Stimulated activated CD8-positive, alpha-beta memory T cell treated with anti-CD3 and anti-CD28 coated beads, Interleukin-7, amount 100 ng/mL, for 24 hours (primary cell): ENCODE measurements around the gene TEDC1.

Source experiments
- DNase-seq: peaks from one replicate; pipeline ENCODE4 v3.0.0-alpha.2; 2020; ENCODE audit warnings: low read depth

Gene TEDC1

DNA sequence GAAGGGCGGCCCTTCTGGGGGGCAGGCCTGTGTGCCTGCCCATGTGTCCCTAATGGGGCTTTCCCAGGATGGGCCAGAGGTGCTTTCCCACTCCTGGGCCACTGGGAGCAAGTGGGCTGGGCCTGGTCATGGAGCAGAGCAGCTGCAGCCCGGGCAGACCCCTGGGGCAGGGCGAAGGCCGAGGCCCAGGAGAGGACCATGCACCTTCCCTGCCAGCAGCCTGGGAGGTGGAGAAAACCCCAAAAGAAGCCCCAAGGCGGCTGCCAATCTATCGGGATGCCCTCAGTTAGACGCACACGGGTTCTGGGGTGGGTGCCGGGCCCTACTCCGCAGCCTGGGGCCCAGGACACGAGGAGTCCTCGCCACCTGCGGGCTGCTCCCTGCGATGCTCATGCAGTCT is 32.5 kb upstream of the TEDC1 start:
- no peak for DNase-seq

DNA sequence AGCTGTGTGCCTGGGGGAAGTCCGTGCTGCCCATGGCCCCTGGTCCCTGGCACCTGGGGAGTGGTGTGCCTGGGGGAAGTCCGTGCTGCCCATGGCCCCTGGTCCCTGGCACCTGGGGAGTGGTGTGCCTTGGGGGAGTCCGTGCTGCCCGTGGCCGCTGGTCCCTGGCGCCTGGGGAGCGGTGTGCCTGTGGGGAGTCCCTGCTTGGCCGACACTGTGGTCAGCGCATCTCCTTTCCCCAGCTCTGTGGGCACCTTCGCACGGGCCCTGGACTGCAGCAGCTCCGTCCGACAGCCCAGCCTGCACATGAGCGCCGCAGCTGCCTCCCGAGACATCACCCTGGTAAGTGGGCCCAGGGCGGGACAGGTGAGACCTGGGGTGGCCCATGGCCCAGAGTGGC is 30.9 kb upstream of the TEDC1 start:
- no peak for DNase-seq

DNA sequence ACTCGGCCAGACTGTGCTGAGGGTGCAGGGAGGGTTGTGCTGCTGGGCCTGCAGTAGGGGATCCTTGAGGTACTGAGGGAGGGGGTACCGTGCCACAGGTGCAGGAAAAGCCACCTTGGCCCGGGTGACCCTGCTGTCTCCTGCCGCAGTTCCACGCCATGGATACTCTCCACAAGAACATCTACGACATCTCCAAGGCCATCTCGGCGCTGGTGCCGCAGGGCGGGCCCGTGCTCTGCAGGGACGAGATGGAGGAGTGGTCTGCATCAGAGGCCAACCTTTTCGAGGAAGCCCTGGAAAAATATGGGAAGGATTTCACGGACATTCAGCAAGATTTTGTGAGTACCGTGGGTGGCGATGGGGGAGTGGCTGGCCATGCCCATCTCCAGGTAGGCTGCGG is 30.4 kb upstream of the TEDC1 start:
- DNase-seq = no peak

DNA sequence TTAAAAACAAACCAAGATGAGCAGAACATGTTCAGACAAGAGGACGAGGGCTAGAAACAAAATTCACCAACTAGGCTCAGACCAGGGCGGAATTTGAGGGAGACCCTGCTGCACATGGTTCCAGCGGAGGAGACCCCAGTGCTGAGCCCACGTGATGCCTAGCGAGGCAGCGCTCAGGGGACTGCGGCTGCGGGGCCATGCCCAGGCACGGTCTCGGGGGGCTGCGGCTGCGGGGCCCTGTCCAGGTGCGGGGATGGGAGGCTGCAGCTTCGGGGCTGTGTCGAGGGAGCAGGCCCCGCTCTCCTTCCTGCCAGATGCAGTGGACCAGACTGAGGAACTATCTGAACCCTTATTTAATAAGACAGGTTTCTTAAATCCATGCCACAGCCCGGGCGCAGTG is 29.1 kb upstream of the TEDC1 start:
- no peak for DNase-seq

DNA sequence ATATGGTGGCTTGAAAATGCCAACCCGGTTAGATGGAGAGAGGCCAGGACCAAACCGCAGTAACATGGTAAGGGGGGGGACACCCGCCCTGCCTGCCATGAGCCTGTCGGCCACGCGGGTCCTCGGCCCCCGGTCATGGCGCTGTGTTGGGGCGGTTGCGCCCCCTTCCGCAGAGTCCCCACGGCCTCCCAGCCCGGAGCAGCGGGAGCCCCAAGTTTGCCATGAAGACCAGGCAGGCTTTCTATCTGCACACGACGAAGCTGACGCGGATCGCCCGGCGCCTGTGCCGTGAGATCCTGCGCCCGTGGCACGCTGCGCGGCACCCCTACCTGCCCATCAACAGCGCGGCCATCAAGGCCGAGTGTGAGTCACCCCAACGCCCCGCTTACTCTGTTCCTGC is 26.5 kb upstream of the TEDC1 start:
- no peak for DNase-seq

DNA sequence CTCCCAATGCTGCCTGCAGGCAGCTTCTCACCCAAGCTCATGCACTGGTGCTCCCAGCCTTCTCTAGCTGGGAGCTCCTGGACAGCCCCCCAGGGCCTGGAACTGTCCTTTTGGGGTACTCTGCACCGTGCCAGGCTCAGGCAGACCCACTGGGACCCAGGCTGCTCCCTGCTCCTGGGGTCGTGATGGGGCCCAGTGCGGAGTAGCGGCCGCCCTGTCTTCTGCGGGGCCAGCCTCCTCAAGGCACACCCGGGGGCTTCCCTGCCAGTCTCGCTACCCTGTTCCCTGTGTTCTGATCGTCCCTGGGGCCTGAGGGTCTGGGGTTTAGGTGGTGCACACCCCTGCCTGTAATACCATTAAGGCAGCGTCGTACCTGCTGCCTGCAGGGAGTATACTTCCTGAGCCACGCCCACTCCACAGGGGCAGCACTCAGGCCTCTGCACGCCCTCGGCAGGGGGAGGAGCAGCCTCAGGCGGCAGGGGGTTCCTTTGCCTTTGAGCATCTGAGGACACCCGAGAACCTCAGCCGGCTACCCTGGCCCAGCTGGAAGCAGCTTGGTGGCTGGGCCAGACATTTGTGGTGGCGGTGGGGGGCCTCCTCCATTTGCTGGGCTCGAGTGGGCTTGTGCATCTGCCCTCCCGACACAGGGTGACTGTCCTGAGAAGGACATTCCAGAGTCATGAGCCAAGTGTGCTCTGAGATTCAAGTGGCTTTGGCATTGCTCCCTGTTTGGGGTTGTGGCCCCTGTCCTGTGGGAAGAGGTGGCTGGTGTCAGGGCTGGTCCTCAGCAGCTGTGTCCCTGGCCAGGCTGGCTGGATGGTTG is 25.6 kb upstream of the TEDC1 start:
- DNase-seq = no peak

DNA sequence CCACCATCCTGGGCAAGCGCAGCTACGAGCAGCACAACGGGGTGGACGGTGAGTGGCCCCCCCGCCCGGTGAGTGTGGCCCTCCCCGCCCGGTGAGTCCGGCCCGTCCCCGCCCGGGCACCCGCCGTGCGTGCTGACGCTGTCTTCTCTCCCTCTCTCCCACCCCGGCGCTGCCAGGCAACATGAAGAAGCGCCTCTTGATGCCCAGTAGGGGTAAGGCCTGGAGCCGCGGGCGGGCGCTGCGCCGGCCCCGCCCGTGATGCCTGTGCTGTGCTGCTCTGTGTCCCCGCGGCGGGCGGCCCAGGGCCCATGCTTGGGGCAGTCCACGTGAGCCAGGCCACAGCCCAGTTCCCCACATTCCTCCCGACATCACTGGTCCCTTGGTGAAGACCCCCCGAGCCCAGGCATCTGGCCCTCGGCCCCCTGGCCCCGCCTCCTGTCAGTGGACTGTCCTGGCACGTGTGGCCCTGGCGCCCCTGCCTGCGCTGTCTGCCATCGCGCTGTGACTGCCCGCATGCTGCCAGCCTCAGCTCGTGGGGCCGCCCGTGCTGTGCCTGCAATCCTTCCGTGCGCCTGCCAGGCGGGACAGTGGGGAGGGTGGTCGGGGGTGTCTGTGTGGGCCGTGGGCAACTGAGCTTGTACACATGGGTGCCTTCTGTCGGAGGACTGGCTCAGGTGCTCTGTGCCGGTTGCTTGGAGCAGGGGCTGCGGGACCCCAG is 24.4 kb upstream of the TEDC1 start:
- no peak for DNase-seq

DNA sequence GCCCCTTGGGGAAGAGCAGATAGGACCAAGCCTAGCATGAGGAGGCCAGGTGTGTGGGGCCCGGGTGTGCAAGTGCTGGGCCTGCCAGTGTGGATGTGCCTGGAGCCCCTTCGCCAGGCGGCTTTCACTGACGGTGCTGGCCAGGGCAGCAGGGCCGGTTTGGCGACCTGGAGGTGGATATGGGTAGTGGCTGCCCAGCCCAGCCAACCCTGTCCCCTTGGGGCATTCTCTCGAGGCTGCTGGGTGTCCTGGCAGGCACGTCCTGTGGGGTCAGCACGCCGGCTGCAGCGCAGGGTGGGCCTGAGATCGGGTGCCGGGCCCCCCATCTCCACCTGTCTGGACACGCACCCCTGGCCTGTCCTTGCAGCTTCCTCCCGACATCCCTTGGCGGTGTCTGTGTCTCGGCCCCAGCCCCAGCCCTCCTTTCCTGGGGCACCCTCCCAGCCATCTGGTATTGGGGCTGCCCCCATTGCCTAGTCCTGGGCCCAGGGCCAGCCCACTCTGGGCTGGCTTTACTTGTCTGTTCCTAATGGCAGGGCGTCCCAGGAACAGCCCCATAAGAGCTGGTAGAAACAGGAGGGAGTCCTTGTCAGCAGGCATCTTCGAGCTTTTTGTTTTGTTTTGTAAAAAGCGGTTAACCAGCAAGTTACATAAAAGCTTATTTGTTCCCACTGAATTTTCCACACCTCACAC is 23.7 kb upstream of the TEDC1 start:
- DNase-seq = no peak

DNA sequence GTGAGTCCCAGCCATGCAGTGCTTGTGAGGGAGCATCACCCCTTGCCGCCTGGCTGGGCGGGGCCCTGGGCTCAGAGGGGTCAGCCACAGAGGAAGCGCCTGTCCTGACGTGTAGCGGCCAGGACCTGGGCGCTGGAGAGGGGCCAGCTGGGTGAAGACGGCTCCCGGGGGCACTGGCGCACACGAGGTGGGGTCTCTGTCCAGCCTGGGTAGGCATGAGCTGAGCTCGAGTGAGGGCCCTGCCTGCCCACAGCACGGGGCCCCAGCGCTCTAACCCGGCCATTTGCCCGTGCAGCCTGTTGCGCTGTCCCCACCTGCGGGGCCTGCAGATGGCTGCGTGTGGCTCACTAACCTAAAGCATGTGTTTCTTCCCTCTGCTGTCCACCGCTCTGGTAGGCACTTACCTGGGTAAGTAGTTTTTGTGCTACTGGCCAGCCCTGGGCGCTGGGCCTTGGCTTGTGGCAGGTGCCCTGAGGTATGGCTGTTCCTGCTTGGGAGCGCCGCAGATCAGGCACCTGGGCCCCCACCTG is 23.0 kb upstream of the TEDC1 start:
- no peak for DNase-seq

DNA sequence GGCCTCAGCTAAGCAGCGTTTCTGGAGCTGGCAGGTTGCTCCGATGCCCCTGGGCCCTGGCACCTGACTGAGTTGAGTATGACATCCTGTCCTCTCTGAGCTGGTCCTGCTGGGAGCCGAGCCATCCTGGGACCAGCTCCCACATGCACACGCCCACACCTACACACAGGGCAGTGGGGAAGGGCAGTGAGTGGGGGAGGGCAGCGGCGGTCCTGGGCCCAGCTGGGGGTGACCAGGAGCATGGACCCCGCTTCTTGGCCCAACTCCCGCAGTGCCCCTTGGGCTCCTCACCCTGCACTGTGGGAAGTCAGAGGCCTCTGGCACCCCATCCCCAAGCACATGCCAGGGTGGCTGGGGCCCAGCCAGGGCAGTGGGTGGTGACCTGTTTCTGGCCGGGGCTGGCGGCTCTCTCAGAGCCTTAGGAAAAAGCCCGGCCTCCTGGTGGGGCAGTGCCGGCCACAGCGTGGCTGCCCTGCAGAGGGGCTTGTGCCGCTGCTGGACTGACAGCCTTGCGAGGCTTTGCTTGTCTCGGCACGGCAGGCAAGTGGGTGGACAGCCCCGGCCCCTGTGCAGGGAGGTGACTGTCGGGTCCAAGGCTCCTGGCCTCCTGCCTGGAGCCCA is 22.3 kb upstream of the TEDC1 start:
- DNase-seq = no peak

DNA sequence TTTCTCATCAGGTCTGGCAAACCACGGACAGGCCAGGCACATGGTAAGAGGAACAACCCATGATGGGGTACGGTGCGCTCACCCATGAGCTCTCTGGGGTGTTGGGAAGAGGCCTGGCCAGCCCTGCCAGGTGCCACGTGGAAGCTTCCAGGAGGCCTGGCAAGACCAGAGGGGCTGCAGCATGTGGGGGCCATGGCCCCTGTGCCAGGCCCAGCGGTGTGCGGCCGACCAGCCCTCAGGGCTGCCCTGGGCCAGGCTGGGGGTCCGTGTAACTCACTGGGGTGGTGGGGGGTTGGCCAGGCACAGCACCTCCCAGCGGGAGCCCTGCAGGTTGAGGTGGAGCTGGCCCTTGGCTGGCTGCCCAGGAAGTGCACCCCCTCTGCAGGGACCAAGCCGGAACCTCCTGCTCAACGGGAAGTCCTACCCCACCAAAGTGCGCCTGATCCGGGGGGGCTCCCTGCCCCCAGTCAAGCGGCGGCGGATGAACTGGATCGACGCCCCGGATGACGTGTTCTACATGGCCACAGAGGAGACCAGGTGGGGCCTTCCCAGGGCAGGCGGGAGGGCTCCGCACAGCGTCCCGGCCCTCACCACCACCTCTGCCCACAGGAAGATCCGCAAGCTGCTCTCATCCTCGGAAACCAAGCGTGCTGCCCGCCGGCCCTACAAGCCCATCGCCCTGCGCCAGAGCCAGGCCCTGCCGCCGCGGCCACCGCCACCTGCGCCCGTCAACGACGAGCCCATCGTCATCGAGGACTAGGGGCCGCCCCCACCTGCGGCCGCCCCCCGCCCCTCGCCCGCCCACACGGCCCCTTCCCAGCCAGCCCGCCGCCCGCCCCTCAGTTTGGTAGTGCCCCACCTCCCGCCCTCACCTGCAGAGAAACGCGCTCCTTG is 21.3 kb upstream of the TEDC1 start:
- no peak for DNase-seq

DNA sequence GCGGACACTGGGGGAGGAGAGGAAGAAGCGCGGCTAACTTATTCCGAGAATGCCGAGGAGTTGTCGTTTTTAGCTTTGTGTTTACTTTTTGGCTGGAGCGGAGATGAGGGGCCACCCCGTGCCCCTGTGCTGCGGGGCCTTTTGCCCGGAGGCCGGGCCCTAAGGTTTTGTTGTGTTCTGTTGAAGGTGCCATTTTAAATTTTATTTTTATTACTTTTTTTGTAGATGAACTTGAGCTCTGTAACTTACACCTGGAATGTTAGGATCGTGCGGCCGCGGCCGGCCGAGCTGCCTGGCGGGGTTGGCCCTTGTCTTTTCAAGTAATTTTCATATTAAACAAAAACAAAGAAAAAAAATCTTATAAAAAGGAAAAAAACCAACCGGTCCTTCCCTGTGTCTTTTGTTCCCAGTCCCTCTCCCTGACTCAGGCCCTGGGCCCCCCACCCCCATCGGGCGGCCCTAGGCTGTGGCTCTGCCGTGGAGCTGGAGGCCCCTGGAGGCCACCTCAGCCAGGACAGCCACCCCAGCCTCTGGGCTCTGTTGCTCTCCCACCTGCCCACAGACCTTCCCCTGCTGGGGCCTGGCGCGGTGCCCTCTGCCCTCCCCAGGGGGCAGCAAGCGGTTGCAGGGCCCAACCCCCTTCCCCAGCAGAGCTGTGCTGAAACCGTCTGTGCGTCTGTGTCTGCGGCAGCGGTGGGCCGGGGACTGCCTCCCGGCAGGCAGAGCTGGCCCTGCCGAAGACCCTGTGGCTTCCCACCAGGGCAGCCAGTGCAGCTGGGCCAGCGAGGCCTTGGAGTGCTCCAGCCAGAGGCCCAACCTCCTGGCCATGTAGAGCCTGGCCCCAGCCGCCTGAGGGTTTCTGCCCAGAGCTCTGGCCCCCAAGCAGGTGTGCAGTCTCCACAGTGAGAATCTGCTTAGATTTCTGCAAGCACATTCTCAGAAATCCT is 20.4 kb upstream of the TEDC1 start:
- no peak for DNase-seq

DNA sequence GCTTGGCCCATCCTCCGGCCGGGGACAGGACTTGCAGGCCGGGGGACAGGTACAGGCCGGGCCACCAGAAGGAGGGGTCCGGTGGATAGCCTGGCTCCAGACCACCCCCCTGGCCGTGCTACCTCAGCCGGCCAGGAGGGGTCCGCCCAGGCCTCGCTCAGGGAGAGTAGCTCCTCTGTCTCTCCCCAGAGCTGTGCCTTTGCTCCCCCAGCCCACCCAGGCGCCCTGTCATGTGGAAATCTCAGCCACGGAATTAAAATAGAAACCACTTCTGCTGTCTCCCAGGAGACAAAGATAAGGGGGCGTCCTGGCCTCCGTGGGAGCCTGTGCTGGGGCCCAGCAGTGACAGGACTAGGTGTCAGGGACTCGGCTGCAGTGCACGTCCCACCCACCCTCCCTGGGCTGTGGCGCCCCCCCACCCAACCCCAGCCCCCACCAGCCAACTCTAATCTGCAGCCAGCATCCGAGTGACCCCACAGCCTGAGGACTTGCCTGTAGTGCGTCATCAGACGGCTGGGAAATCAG is 19.7 kb upstream of the TEDC1 start:
- DNase-seq = no peak

DNA sequence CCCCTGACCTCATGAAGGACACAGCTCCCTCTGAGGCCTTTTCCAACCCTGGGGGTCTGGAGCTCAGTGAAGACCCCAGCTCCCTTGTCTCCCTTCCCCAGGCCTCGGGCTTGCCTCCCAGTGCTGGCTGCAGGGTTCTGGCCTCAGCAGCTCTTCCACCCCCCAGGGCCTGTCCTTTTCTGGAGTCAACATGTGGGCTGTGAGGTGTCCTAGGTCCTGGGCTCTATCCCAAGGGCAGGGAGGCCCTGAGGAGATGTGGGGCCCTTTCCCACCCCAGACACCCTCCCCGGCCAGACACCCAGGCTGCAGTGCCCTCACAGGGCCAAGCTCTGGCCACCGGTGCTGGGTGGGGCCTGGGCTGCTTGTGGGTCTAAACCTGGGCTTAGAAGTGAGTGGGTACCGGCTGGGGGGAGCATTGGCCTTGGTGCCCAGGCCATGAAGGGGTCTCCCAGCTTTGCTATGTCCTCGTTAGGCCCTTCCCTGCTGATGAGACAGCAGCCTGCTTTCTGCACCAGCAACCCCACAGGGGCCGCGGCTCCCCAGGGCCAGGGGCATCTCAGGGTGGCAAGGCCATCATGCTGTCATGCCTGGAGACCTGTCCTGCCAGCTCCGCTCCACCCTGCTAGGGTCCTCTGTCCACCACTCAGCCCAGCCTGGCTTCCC is 19.1 kb upstream of the TEDC1 start:
- DNase-seq = no peak

DNA sequence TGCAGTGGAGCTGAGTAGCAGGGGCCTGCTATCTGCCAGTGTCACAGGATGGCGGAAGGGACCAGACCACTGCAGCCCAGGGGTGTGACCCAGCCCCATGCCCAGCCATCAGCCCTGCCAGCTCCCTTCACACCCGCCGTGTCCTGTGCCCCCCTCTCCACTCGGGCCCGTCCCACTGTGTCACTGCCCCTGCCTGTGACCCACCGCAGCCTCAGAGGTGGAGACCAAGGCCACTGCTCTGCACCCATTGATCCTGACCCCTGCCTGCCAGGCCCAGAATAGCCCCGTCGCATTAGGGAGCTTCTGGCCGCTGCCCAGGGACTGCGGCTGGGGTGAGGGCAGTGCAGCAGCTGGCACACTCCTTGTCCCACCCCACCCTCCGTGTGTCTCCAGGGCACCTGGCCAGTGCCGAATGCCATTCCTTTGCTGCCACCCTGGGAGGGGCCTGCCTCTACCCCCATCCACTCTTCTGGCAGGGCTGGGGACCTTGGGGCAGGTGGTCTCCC is 18.5 kb upstream of the TEDC1 start:
- DNase-seq = no peak

DNA sequence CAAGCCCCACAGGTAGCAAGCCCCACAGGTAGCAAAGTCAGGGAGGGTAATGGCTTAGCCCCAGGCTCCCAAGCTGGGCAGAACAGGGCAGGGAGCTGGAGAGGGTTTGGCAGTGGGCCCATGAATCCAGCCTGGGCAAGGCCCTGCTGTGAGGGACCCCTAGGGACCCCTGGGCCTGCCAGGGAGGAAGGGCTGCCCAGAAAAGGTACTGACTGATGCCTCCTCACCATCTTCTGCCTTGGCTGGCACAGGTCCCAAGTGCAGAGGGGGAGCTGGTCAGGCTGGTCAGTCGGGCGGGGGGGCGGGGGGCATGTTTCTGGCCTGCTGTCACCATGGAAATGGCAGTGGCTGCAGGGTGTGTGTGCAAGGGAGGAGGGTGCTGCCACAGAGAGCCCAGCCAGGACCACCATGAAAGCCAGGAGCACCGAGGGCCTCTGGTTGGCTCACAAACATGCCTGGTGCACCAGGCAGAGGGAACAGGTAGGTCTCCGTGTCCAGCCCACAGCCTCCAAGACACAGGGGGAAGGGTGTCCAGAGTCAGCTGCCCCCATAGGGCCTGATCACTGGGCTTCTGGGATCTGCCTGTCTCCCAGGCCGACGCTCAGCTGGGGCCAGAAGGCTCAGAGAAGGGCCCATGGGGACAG is 17.9 kb upstream of the TEDC1 start:
- no peak for DNase-seq

DNA sequence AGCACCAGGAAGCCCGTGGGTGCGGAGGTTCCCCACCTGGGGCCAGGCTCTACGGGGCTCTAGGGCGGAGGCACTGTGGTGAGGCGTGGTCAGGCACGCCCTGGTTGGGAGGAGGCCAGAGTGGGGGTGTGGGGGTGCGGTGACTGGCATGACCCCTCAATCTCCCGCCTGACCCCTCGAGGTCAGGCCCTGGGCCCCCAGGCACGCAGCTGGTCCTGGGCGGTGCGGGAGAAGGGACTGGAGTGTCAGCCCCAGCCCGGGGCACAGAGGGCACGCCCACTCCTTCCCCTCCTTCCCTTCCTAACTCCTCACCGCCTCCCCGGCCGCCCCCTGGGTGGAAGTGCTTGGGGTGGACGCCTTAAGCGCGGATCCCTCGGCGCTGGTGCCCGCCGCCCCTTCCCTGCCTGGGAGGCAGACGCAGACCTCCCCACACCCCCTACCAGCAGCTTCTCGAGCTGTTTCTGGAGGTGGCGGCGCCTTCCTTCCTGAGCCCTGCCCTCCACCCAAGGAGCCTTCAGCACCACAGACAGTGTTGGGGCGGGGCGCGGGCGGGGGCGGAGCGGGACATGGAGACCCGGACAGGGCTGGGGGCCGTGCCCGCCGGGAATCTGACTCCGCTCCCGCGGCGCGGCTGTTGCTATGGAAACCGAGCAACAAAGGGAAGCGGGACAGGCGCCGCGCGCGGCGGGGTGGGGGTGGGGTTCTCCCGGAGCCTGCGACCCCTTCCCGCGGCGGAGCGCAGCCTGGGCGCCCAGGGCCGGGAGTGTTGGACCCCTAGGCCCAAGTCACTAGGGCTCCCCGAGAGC is 17.2 kb upstream of the TEDC1 start:
- no peak for DNase-seq
